IMR-90 (cell line): ENCODE data around the gene PNKP. TPM values are rescaled to one million over a fixed set of nuclear protein-coding genes. Genes with fewer than 3 reads are reported as not detected.
A peak's percentile ranks its signal among the peaks of the same experiment; 100 is the strongest.

ENCODE experiments used
- ATAC-seq: fragments of 200-7000 bp; cut with Tn5 transposase; 2 replicates; pipeline ENCODE4 v1.9.1; 2020; ENCODE audit warnings: low read depth, mild to moderate bottlenecking, moderate library complexity
- BruUV-seq: library from RNA; stranded (reverse); fragments of 400-500 nt; replicated peaks from 2 replicates; lab custom pipeline; 2021; lab: Mats Ljungman, UMichigan
- CTCF ChIA-PET: fragments of 300-600 bp; formaldehyde crosslinking; extraction: SDS; loops from one replicate; lab custom pipeline; 2021; ENCODE audit warnings: antibody characterized with exemption; lab: Yijun Ruan, JAX
- POLR2A ChIA-PET: fragments of 300-600 bp; sonication (Branson Sonifier 250); formaldehyde crosslinking; loops from one replicate; lab custom pipeline; 2022; ENCODE audit warnings: antibody characterized with exemption; ENCODE audit not compliant: unreplicated experiment; lab: Charles Lee
- DNase-seq: peaks from one replicate; pipeline ENCODE4 v3.0.0; 2013
- H2AFZ ChIP-seq: replicated peaks from 2 replicates; pipeline ENCODE3; 2013; ENCODE audit warnings: low read length, mild to moderate bottlenecking; ENCODE audit not compliant: poor library complexity
- H2AK5ac ChIP-seq: 2 replicates; pipeline ENCODE4 v1.6.1; 2013; ENCODE audit warnings: low read depth, low read length, inconsistent platforms
- H2AK9ac ChIP-seq: replicated peaks from 2 replicates; pipeline ENCODE3; 2013; ENCODE audit warnings: mild to moderate bottlenecking, low read depth, low read length, moderate library complexity; ENCODE audit not compliant: poor library complexity
- H2BK120ac ChIP-seq: 2 replicates; pipeline ENCODE4 v1.6.1; 2013; ENCODE audit warnings: low read depth, low read length, inconsistent platforms
- H2BK15ac ChIP-seq: 3 replicates; pipeline ENCODE4 v1.6.1; 2013; ENCODE audit warnings: low read depth, low read length, inconsistent platforms
- H2BK20ac ChIP-seq: 2 replicates; pipeline ENCODE4 v1.6.1; 2013; ENCODE audit warnings: low read depth, mild to moderate bottlenecking, inconsistent platforms, low read length, moderate library complexity
- H2BK5ac ChIP-seq: 2 replicates; pipeline ENCODE4 v1.6.1; 2013; ENCODE audit warnings: mild to moderate bottlenecking, low read depth, low read length, inconsistent platforms; ENCODE audit not compliant: poor library complexity, severe bottlenecking
- H3K14ac ChIP-seq: replicated peaks from 2 replicates; pipeline ENCODE4 v1.6.1; 2013; ENCODE audit warnings: low read depth, low read length, inconsistent platforms
- H3K18ac ChIP-seq: 2 replicates; pipeline ENCODE4 v1.6.1; 2013; ENCODE audit warnings: low read depth, low read length, control low read depth
- H3K23ac ChIP-seq: 2 replicates; pipeline ENCODE4 v1.6.1; 2013; ENCODE audit warnings: low read depth, low read length, inconsistent platforms
- H3K27ac ChIP-seq: 2 replicates; pipeline ENCODE4 v1.5.1; 2013; ENCODE audit warnings: mild to moderate bottlenecking, control low read depth, low read length; ENCODE audit not compliant: insufficient read depth
- H3K27me3 ChIP-seq: 2 replicates; pipeline ENCODE4 v1.6.1; 2013; ENCODE audit warnings: low read length; ENCODE audit not compliant: control insufficient read depth, insufficient read depth
- H3K36me3 ChIP-seq: 2 replicates; pipeline ENCODE4 v1.6.1; 2013; ENCODE audit warnings: low read length, mixed read lengths; ENCODE audit not compliant: control insufficient read depth, insufficient read depth
- H3K4ac ChIP-seq: 2 replicates; pipeline ENCODE4 v1.6.1; 2013; ENCODE audit warnings: low read depth, low read length, inconsistent platforms
- H3K4me1 ChIP-seq: 2 replicates; pipeline ENCODE4 v1.6.1; 2013; ENCODE audit warnings: low read length, mixed read lengths; ENCODE audit not compliant: control insufficient read depth, insufficient read depth
- H3K4me2 ChIP-seq: 2 replicates; pipeline ENCODE4 v1.6.1; 2013; ENCODE audit warnings: low read depth, mild to moderate bottlenecking, control low read depth, low read length, moderate library complexity
- H3K4me3 ChIP-seq: 2 replicates; pipeline ENCODE4 v1.5.1; 2013; ENCODE audit warnings: low read depth, mild to moderate bottlenecking, control low read depth, low read length, moderate library complexity; ENCODE audit not compliant: insufficient read depth
- H3K56ac ChIP-seq: 2 replicates; pipeline ENCODE4 v1.6.1; 2013; ENCODE audit warnings: low read length, inconsistent platforms; ENCODE audit not compliant: insufficient read depth; ENCODE audit errors: extremely low read depth
- H3K79me1 ChIP-seq, 2 experiments: 2 replicates each; pipeline ENCODE4 v1.6.1; 2013; ENCODE audit warnings: low read length in 2 of 2, inconsistent platforms in 1 of 2, low read depth in 1 of 2
- H3K9ac ChIP-seq: 2 replicates; pipeline ENCODE4 v1.6.1; 2013; ENCODE audit warnings: low read depth, low read length, control low read depth
- H3K9me1 ChIP-seq: 2 replicates; pipeline ENCODE4 v1.6.1; 2013; ENCODE audit warnings: low read length, inconsistent platforms; ENCODE audit not compliant: insufficient read depth
- H3K9me3 ChIP-seq: 2 replicates; pipeline ENCODE4 v1.6.1; 2013; ENCODE audit warnings: low read length; ENCODE audit not compliant: control insufficient read depth, insufficient read depth
- H4K20me1 ChIP-seq: 2 replicates; pipeline ENCODE4 v1.6.1; 2013; ENCODE audit warnings: low read length, inconsistent platforms; ENCODE audit not compliant: insufficient read depth
- H4K5ac ChIP-seq: 2 replicates; pipeline ENCODE4 v1.6.1; 2013; ENCODE audit warnings: mild to moderate bottlenecking, low read depth, low read length, control low read depth
- H4K8ac ChIP-seq, 2 experiments: 2 replicates each; pipeline ENCODE4 v1.6.1; 2013; ENCODE audit warnings: low read depth in 2 of 2, low read length in 2 of 2, control low read depth in 1 of 2, inconsistent platforms in 1 of 2
- H4K91ac ChIP-seq: 2 replicates; pipeline ENCODE4 v1.6.1; 2013; ENCODE audit warnings: low read depth, low read length, inconsistent platforms; ENCODE audit not compliant: insufficient read depth
- BHLHE40 ChIP-seq: fragments of 150-350 bp; IDR thresholded peaks from 2 replicates; pipeline ENCODE4 v1.6.1; 2016; ENCODE audit warnings: mild to moderate bottlenecking, low read depth, low read length
- CEBPB ChIP-seq: IDR thresholded peaks from 2 replicates; pipeline ENCODE4 v1.6.1; 2012; ENCODE audit warnings: low read depth, low read length, improper control_type of control experiment
- CHD1 ChIP-seq: IDR thresholded peaks from 2 replicates; pipeline ENCODE4 v1.6.1; 2012; ENCODE audit warnings: low read depth, low read length, improper control_type of control experiment
- FOS ChIP-seq: fragments of 150-350 bp; IDR thresholded peaks from 2 replicates; pipeline ENCODE4 v1.6.1; 2016; ENCODE audit warnings: low read depth, low read length
- MAFK ChIP-seq: IDR thresholded peaks from 2 replicates; pipeline ENCODE4 v1.6.1; 2012; ENCODE audit warnings: low read depth, low read length, improper control_type of control experiment
- MAZ ChIP-seq: IDR thresholded peaks from 2 replicates; pipeline ENCODE4 v1.6.1; 2012; ENCODE audit warnings: low read depth, mild to moderate bottlenecking, low read length, improper control_type of control experiment, moderate library complexity, borderline replicate concordance
- MXI1 ChIP-seq: IDR thresholded peaks from 2 replicates; pipeline ENCODE4 v1.6.1; 2012; ENCODE audit warnings: low read depth, mild to moderate bottlenecking, low read length, moderate library complexity, borderline replicate concordance
- POLR2A ChIP-seq: IDR thresholded peaks from 2 replicates; pipeline ENCODE4 v1.6.1; 2012; ENCODE audit warnings: mild to moderate bottlenecking, low read depth, low read length
- RAD21 ChIP-seq: IDR thresholded peaks from 2 replicates; pipeline ENCODE4 v1.6.1; 2012; ENCODE audit warnings: low read length, improper control_type of control experiment
- RCOR1 ChIP-seq: IDR thresholded peaks from 2 replicates; pipeline ENCODE4 v1.6.1; 2012; ENCODE audit warnings: mild to moderate bottlenecking, low read length, improper control_type of control experiment; ENCODE audit not compliant: insufficient replicate concordance
- RFX5 ChIP-seq: IDR thresholded peaks from 2 replicates; pipeline ENCODE4 v1.8.0; 2012; ENCODE audit warnings: low read depth, mild to moderate bottlenecking, low read length, moderate library complexity
- SMC3 ChIP-seq: fragments of 150-350 bp; IDR thresholded peaks from 2 replicates; pipeline ENCODE4 v1.6.1; 2016; ENCODE audit warnings: low read depth, mild to moderate bottlenecking, antibody characterized with exemption, low read length, moderate library complexity
- WGBS, 2 experiments: methylation state at CpG; one replicate each; pipeline versions ENCODE4 v1.1.5 to v1.1.7; 2013; ENCODE audit warnings: missing lambda C conversion rate in 2 of 2; ENCODE audit not compliant: insufficient read length in 1 of 2; ENCODE audit errors: extremely low coverage in 2 of 2; 5-methylcytosine and 5-hydroxymethylcytosine counted together
- dilution Hi-C: fragments of 300-500 bp; cut with HindIII; formaldehyde crosslinking; loops from one replicate; pipeline ENCODE4 v1.14.3; 2018; ENCODE audit warnings: low sequenced_read_pairs; ENCODE audit not compliant: unreplicated experiment
- in situ Hi-C: fragments of 300-500 bp; cut with MboI; formaldehyde crosslinking; loops from 3 replicates; pipeline ENCODE4 v1.14.3; 2019; ENCODE audit warnings: low sequenced_read_pairs, inconsistent platforms, mixed read lengths
- intact Hi-C: fragments of 100-400 bp; cut with micrococcal nuclease; formaldehyde crosslinking; loops from 2 replicates; pipeline ENCODE4 v1.10.0; 2022
- polyA plus RNA-seq, 3 experiments: library from polyadenylated mRNA; depleted of rRNA; stranded (reverse); fragments of >200 nt; gene quantifications; 2 replicates each; pipeline ENCODE4 v1.2.3, GENCODE V29; 2012; ENCODE audit warnings: low replicate concordance in 1 of 3
- total RNA-seq: library from RNA; depleted of rRNA; stranded (reverse); fragments of >200 nt; gene quantifications from 2 replicates; pipeline ENCODE4 v1.2.3, GENCODE V29; 2012
- TF ChIP-seq, protein P1 (sequence below): fragments of 150-350 bp; IDR thresholded peaks from 2 replicates; pipeline ENCODE4 v1.6.1; 2017; ENCODE audit warnings: mild to moderate bottlenecking, antibody characterized with exemption, low read length, low read depth
- TF ChIP-seq, protein P2 (sequence below): conservative IDR thresholded peaks from 2 replicates; pipeline ENCODE4 v1.5.1; 2012; ENCODE audit warnings: mild to moderate bottlenecking, low read depth, low read length, improper control_type of control experiment
- TF ChIP-seq, protein P3 (sequence below): fragments of 150-350 bp; IDR thresholded peaks from 2 replicates; pipeline ENCODE4 v1.6.1; 2016; ENCODE audit warnings: low read depth, mild to moderate bottlenecking, low read length, moderate library complexity, borderline replicate concordance

PNKP gene
- total and polyA plus RNA-seq, 2 of the 4 experiments (the other 2 are of a cell fraction), result 14.2 to 25.0 TPM

DNA sequence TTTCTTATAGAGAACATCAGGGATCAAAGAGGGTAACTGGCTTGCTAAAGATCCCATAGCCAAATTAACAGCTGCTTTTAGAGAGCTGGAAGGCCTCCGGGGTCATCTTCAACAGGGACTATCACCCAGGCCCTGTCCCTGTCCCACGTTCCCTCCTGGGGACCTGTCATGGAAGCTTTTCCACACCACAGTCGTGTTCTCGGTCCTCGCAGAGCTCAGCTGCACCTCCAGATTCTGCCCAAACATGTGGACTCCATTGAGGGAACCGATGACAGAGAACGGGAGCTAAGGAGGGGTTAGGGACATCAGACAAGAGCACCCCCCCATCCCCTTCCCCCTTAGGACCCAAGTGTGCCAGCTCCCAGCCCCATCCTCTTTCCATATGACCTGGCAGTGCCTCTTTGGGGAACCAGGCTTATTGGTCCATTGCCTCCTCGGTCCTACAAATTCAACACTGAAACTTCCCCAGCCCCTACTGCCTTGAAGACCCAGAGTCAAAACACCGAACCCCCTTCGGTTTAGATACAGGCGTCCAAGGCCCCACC, 54.9 kb downstream of the PNKP start:
- Histone ChIP-seq H3K79me1 (peaks cover 5 to 21% of the 10 kb centered on the region in 2 experiments; a peak in 2 of 4 replicates), H3K36me3 (peaks cover 2% of the 10 kb centered on the region; the same call in 1 of the 2 replicates)
- intact Hi-C loops, result loop anchor here (10.0 kb wide), 1 partner anchor 98 kb away; no protein-coding TSS in a partner anchor
- TF ChIP-seq RFX5 (no peak), CEBPB (no peak), POLR2A (no peak), MXI1 (no peak), SMC3 (no peak), CHD1 (no peak), BHLHE40 (no peak), MAFK (no peak), MAZ (no peak), RAD21 (no peak), RCOR1 (no peak), FOS (no peak)
- TF ChIP-seq, protein P1, sequence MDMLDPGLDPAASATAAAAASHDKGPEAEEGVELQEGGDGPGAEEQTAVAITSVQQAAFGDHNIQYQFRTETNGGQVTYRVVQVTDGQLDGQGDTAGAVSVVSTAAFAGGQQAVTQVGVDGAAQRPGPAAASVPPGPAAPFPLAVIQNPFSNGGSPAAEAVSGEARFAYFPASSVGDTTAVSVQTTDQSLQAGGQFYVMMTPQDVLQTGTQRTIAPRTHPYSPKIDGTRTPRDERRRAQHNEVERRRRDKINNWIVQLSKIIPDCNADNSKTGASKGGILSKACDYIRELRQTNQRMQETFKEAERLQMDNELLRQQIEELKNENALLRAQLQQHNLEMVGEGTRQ, result no peak
- TF ChIP-seq, protein P2, sequence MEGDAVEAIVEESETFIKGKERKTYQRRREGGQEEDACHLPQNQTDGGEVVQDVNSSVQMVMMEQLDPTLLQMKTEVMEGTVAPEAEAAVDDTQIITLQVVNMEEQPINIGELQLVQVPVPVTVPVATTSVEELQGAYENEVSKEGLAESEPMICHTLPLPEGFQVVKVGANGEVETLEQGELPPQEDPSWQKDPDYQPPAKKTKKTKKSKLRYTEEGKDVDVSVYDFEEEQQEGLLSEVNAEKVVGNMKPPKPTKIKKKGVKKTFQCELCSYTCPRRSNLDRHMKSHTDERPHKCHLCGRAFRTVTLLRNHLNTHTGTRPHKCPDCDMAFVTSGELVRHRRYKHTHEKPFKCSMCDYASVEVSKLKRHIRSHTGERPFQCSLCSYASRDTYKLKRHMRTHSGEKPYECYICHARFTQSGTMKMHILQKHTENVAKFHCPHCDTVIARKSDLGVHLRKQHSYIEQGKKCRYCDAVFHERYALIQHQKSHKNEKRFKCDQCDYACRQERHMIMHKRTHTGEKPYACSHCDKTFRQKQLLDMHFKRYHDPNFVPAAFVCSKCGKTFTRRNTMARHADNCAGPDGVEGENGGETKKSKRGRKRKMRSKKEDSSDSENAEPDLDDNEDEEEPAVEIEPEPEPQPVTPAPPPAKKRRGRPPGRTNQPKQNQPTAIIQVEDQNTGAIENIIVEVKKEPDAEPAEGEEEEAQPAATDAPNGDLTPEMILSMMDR, result no peak
- TF ChIP-seq, protein P3, sequence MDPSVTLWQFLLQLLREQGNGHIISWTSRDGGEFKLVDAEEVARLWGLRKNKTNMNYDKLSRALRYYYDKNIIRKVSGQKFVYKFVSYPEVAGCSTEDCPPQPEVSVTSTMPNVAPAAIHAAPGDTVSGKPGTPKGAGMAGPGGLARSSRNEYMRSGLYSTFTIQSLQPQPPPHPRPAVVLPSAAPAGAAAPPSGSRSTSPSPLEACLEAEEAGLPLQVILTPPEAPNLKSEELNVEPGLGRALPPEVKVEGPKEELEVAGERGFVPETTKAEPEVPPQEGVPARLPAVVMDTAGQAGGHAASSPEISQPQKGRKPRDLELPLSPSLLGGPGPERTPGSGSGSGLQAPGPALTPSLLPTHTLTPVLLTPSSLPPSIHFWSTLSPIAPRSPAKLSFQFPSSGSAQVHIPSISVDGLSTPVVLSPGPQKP, result no peak

More for the DNA sequence above, 54.9 kb downstream of the PNKP start:
- in situ Hi-C loops (no loop called here), dilution Hi-C loops (no loop called here)
- no peaks in the 10 kb centered on the region for H4K20me1 ChIP-seq
- no peak overlapping the region for H3K18ac ChIP-seq
- H2AK9ac ChIP-seq, result peak overlapping the region; percentile 78
- H3K9me3 ChIP-seq, result no peaks in the 10 kb centered on the region
- H3K27ac ChIP-seq, result peak overlapping the region; percentile 57; the same call in 1 of the 2 replicates
- peak overlapping the region; percentile 46 for H3K4me2 ChIP-seq
- peak overlapping the region; percentile 98 for H2AFZ ChIP-seq
- H2BK15ac ChIP-seq, result peak overlapping the region; percentile 43; the same call in 1 of the 3 replicates
- WGBS, 2 experiments, result 35% methylated on average over 4 of the region's 11 CpGs; no CpG with 5 or more reads in 1 of the 2 experiments
- peak overlapping the region; percentile 76 for H3K14ac ChIP-seq
- no peak overlapping the region for H2BK20ac ChIP-seq
- H4K8ac ChIP-seq, result peak overlapping the region; percentile 56 to 99
- H4K91ac ChIP-seq, result 0 out of 2 replicates have a peak overlapping the region, but pooled peaks have one; percentile 59
- POLR2A ChIA-PET, result no interaction called here
- H3K56ac ChIP-seq, result 0 out of 2 replicates have a peak overlapping the region, but pooled peaks have one; percentile 56
- H4K5ac ChIP-seq, result peak overlapping the region; percentile 50
- H3K4ac ChIP-seq, result peak overlapping the region; percentile 82
- peak overlapping the region; percentile 26 for H2BK5ac ChIP-seq
- peak overlapping the region; percentile 87 for H2AK5ac ChIP-seq
- no peak overlapping the region for H2BK120ac ChIP-seq
- peak overlapping the region; percentile 55 for H3K9ac ChIP-seq
- ATAC-seq (no peak), DNase-seq (no peak)
- TSS peak; percentile 51 for BruUV-seq
- peak overlapping the region; percentile 25; the same call in 1 of the 2 replicates for H3K23ac ChIP-seq
- H3K27me3 ChIP-seq, result no peaks in the 10 kb centered on the region
- CTCF ChIA-PET, result no interaction called here
- peaks cover 17% of the 10 kb centered on the region for H3K9me1 ChIP-seq
- H3K4me3 ChIP-seq, result peak overlapping the region; percentile 64
- H3K4me1 ChIP-seq, result peaks cover 5% of the 10 kb centered on the region
